K562 (cell line): ENCODE results near the gene UQCR11. TPM values are rescaled to one million over a fixed set of nuclear protein-coding genes. Genes with fewer than 3 reads are reported as not detected.

Experiments used
- PHB ChIP-seq: fragments of 250-450 bp; sonication (Bioruptor Pico); IDR thresholded peaks from 2 replicates; pipeline ENCODE4 v1.5.0; 2021
- PPARD ChIP-seq: fragments of 250-450 bp; sonication (Bioruptor Pico); IDR thresholded peaks from 2 replicates; pipeline ENCODE4 v1.8.0; 2022; ENCODE audit warnings: inconsistent platforms, mild to moderate bottlenecking, moderate library complexity
- SMAD1 ChIP-seq: fragments of 150-350 bp; IDR thresholded peaks from 2 replicates; pipeline ENCODE4 v1.6.1; 2014; ENCODE audit warnings: low read length, low read depth; ENCODE audit not compliant: partially characterized antibody
- SOX6 ChIP-seq: fragments of 450-650 bp; IDR thresholded peaks from 2 replicates; pipeline ENCODE4 v1.6.1; 2014; ENCODE audit warnings: mild to moderate bottlenecking
- ZNF165 ChIP-seq: fragments of 250-450 bp; sonication (Bioruptor Pico); IDR thresholded peaks from 2 replicates; pipeline ENCODE4 v1.4.0; 2020; ENCODE audit warnings: borderline replicate concordance
- ZNF57 ChIP-seq: fragments of 450-650 bp; formaldehyde crosslinking; IDR thresholded peaks from 2 replicates; pipeline ENCODE4 v1.4.0; 2020; ENCODE audit warnings: mild to moderate bottlenecking, moderate library complexity
- polyA plus RNA-seq, 8 experiments: library from polyadenylated mRNA; depleted of rRNA in 4 of 8; stranded (reverse) in 5 of 8; unstranded in 3 of 8; fragments of >200 nt; fragmentation: Nextera tagmentation in 2 of 8; fragmentation: Illumina TruSeq in 1 of 8; extraction: Ambion mirVana in 2 of 8; extraction: Trizol in 1 of 8; gene quantifications; 2 replicates each; pipeline versions ENCODE4 v1.2.1 to v1.2.3, GENCODE V29; 2011 to 2014; ENCODE audit warnings: inconsistent platforms in 1 of 8, missing spikeins in 1 of 8
- total RNA-seq, 7 experiments: library from RNA; depleted of rRNA in 6 of 7; stranded (reverse); fragments of >200 nt in 6 of 7; fragmentation: Illumina TruSeq in 2 of 7; extraction: Trizol in 2 of 7; gene quantifications; 2 replicates each; pipeline versions ENCODE4 v1.2.1 to v1.2.3, GENCODE V29; 2011 to 2021; ENCODE audit warnings: low replicate concordance in 1 of 7
- TF ChIP-seq, protein P1 (sequence below): fragments of 250-450 bp; sonication (Bioruptor Pico); IDR thresholded peaks from 2 replicates; pipeline ENCODE4 v1.4.0; 2020
- TF ChIP-seq, protein P2 (sequence below): fragments of 200-800 bp; sonication (Bioruptor generic); IDR thresholded peaks from 2 replicates; pipeline ENCODE4 v1.6.1; 2017; ENCODE audit warnings: missing genetic modification characterization, missing compliant biosample characterization
- TF ChIP-seq, protein P3 (sequence below), 2 experiments: fragments of 450-650 bp; IDR thresholded peaks; 2 replicates each; pipeline ENCODE4 v1.6.1; 2016; ENCODE audit warnings: mild to moderate bottlenecking in 2 of 2, borderline replicate concordance in 1 of 2, low read depth in 1 of 2, moderate library complexity in 1 of 2

Gene UQCR11
- total and polyA plus RNA-seq, 9 of the 15 experiments (the other 6 are each of a cell fraction or from before 2014, with no cell fraction given): 57.6 to 394 (median 259) TPM

DNA sequence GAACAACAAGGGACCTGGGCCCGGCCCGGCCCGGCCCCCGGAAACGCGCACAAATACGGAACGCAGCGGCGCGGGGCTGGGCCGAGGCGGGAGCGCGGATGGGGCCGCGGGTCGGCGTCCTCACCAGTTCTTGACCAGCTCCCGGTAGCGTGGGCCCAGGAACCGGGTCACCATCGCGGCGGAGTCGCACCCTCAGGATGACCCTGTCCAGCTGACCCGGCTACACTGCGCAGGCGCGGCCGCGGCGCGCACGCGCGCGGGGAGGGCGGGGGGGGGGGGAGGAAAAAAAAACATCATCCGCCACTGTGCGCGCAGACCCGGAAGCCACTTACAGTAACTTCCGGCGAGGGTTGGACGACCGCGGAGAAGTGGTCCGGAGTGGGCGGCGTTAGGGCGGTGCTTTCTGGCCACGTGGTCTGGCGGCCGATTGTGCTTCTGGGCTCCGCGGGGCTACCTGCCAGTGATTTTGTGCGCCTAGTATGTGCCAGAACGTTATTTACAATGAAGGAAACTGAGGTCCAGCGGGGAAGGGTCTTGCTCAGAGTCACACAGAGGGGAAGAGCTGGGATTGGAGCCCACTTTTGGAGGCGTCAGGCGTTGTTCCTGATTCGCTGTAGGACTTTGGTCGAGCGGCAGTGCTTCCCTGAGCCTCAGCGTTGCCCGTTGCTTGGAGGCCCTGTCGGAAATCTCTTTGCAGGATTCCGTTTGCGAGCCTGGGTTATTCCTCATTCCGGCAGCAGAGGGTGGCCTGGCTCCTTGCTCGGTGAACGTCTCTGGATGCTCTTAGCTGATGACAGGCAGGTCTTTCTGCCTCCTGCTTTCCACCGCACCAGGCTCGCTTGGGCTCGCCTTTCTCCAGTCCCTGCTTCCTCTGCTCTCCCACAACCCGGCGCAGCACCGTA, at the start of gene UQCR11 (continued):
- TF ChIP-seq, protein P1, sequence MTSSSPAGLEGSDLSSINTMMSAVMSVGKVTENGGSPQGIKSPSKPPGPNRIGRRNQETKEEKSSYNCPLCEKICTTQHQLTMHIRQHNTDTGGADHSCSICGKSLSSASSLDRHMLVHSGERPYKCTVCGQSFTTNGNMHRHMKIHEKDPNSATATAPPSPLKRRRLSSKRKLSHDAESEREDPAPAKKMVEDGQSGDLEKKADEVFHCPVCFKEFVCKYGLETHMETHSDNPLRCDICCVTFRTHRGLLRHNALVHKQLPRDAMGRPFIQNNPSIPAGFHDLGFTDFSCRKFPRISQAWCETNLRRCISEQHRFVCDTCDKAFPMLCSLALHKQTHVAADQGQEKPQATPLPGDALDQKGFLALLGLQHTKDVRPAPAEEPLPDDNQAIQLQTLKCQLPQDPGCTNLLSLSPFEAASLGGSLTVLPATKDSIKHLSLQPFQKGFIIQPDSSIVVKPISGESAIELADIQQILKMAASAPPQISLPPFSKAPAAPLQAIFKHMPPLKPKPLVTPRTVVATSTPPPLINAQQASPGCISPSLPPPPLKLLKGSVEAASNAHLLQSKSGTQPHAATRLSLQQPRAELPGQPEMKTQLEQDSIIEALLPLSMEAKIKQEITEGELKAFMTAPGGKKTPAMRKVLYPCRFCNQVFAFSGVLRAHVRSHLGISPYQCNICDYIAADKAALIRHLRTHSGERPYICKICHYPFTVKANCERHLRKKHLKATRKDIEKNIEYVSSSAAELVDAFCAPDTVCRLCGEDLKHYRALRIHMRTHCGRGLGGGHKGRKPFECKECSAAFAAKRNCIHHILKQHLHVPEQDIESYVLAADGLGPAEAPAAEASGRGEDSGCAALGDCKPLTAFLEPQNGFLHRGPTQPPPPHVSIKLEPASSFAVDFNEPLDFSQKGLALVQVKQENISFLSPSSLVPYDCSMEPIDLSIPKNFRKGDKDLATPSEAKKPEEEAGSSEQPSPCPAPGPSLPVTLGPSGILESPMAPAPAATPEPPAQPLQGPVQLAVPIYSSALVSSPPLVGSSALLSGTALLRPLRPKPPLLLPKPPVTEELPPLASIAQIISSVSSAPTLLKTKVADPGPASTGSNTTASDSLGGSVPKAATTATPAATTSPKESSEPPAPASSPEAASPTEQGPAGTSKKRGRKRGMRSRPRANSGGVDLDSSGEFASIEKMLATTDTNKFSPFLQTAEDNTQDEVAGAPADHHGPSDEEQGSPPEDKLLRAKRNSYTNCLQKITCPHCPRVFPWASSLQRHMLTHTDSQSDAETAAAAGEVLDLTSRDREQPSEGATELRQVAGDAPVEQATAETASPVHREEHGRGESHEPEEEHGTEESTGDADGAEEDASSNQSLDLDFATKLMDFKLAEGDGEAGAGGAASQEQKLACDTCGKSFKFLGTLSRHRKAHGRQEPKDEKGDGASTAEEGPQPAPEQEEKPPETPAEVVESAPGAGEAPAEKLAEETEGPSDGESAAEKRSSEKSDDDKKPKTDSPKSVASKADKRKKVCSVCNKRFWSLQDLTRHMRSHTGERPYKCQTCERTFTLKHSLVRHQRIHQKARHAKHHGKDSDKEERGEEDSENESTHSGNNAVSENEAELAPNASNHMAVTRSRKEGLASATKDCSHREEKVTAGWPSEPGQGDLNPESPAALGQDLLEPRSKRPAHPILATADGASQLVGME (CRISPR knock-in tag): no peak
- TF ChIP-seq ZNF165 (CRISPR knock-in tag) (no peak), SOX6 (peak; percentile 59), PPARD (CRISPR knock-in tag) (no peak), ZNF57 (CRISPR knock-in tag) (no peak), SMAD1 (no peak), PHB (no peak)
- TF ChIP-seq, protein P2, sequence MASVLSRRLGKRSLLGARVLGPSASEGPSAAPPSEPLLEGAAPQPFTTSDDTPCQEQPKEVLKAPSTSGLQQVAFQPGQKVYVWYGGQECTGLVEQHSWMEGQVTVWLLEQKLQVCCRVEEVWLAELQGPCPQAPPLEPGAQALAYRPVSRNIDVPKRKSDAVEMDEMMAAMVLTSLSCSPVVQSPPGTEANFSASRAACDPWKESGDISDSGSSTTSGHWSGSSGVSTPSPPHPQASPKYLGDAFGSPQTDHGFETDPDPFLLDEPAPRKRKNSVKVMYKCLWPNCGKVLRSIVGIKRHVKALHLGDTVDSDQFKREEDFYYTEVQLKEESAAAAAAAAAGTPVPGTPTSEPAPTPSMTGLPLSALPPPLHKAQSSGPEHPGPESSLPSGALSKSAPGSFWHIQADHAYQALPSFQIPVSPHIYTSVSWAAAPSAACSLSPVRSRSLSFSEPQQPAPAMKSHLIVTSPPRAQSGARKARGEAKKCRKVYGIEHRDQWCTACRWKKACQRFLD (CRISPR knock-in tag): peak; percentile 61; the same call in 1 of the 2 replicates
- TF ChIP-seq, protein P3, sequence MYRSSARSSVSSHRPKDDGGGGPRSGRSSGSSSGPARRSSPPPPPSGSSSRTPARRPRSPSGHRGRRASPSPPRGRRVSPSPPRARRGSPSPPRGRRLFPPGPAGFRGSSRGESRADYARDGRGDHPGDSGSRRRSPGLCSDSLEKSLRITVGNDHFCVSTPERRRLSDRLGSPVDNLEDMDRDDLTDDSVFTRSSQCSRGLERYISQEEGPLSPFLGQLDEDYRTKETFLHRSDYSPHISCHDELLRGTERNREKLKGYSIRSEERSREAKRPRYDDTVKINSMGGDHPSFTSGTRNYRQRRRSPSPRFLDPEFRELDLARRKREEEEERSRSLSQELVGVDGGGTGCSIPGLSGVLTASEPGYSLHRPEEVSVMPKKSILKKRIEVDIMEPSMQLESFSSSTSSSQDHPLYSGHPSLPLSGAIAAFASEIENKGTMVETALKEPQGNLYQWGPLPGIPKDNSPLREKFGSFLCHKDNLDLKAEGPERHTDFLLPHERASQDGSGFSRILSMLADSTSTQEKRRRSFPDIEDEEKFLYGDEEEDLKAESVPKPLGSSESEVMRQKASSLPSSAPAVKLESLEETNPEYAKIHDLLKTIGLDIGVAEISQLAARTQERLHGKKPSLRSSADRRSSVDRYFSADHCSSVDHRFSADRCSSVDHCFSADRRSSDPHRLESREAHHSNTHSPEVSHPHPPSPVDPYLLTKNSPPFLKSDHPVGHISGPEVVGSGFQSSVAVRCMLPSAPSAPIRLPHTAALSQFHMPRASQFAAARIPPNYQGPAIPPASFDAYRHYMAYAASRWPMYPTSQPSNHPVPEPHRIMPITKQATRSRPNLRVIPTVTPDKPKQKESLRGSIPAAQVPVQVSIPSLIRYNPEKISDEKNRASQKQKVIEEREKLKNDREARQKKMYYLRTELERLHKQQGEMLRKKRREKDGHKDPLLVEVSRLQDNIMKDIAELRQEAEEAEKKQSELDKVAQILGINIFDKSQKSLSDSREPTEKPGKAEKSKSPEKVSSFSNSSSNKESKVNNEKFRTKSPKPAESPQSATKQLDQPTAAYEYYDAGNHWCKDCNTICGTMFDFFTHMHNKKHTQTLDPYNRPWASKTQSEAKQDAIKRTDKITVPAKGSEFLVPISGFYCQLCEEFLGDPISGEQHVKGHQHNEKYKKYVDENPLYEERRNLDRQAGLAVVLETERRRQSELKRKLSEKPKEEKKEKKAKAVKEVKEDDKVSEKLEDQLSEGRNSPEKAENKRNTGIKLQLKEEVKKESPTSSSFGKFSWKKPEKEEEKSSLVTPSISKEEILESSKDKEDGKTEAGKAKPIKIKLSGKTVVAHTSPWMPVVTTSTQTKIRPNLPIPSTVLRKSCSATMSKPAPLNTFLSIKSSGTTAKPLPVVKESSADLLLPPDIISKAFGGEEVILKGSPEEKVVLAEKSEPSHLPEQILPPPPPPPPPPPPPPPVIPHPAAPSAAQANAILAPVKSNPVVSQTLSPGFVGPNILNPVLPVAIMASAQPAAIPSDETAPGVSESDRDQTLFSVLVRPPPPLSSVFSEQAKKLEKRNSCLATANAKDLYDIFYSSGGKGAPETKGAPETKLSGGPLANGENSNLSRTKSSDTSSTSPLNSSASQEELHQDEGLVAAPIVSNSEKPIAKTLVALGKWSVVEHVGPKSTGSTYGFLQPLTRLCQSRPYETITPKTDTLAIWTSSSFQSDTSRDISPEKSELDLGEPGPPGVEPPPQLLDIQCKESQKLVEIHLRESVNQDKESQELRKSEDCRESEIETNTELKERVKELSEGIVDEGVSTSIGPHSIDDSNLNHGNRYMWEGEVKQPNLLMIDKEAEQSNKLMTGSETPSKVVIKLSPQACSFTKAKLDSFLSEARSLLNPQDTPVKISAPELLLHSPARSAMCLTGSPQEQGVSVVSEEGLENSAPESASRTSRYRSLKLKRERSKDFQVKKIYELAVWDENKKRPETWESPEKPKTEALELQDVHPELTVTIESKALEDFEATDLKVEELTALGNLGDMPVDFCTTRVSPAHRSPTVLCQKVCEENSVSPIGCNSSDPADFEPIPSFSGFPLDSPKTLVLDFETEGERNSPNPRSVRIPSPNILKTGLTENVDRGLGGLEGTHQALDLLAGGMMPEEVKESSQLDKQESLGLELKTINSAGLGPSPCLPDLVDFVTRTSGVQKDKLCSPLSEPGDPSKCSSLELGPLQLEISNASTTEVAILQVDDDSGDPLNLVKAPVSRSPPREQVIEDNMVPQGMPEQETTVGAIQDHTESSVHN (IDR thresholded peaks at IDR 0.05; ENCODE audit: borderline replicate concordance in 1 of 2, low read depth in 1 of 2): no peak
